HEK293 (cell line): ENCODE results near the gene SPECC1.

Source experiments
- CTCF ChIA-PET: fragments of 350-600 bp; formaldehyde crosslinking; extraction: SDS; loops from one replicate; lab custom pipeline; 2021; ENCODE audit warnings: antibody characterized with exemption; lab: Yijun Ruan, JAX
- POLR2A ChIA-PET: fragments of 300-600 bp; formaldehyde crosslinking; extraction: SDS; loops from one replicate; lab custom pipeline; 2020; ENCODE audit warnings: antibody characterized with exemption, inconsistent platforms; lab: Yijun Ruan, JAX
- H3K27ac ChIP-seq: fragments of 200-500 bp; sonication (Bioruptor generic); 2 replicates; pipeline ENCODE4 v1.5.1; 2014; ENCODE audit warnings: low read depth, low read length, control low read depth, inconsistent platforms; ENCODE audit errors: extremely low read depth
- H3K36me3 ChIP-seq, 2 experiments: fragments of 200-500 bp in 1 of 2; sonication (Bioruptor generic) in 1 of 2; 1 replicate in 1 of 2; 2 replicates in 1 of 2; pipeline ENCODE4 v1.5.1; 2014 to 2017; ENCODE audit warnings: inconsistent platforms in 2 of 2, low read length in 2 of 2; ENCODE audit not compliant: control insufficient read depth in 2 of 2, insufficient read depth in 1 of 2
- H3K4me1 ChIP-seq: fragments of 200-500 bp; sonication (Bioruptor generic); 2 replicates; pipeline ENCODE4 v1.5.1; 2014; ENCODE audit warnings: mild to moderate bottlenecking, low read length, inconsistent platforms; ENCODE audit not compliant: control insufficient read depth, insufficient read depth
- H3K4me3 ChIP-seq: 2 replicates; pipeline ENCODE4 v1.5.1; 2011; ENCODE audit warnings: low read depth, mild to moderate bottlenecking, control low read depth, low read length, moderate library complexity
- H3K9me3 ChIP-seq: fragments of 200-500 bp; sonication (Bioruptor generic); 2 replicates; pipeline ENCODE4 v1.5.1; 2014; ENCODE audit warnings: low read depth, low read length, inconsistent platforms; ENCODE audit not compliant: control insufficient read depth, insufficient read depth
- BCL11A ChIP-seq: fragments of 450-650 bp; formaldehyde crosslinking; IDR thresholded peaks from 2 replicates; pipeline ENCODE4 v1.5.1; 2016; ENCODE audit warnings: low read depth, missing biosample characterization, missing genetic modification characterization
- BCL6B ChIP-seq: fragments of 450-650 bp; formaldehyde crosslinking; IDR thresholded peaks from 2 replicates; pipeline ENCODE4 v1.5.1; 2017; ENCODE audit warnings: missing biosample characterization, missing genetic modification characterization
- HIC1 ChIP-seq: fragments of 450-650 bp; formaldehyde crosslinking; IDR thresholded peaks from 2 replicates; pipeline ENCODE4 v1.5.1; 2016; ENCODE audit warnings: missing biosample characterization, missing genetic modification characterization
- HOXD13 ChIP-seq: sonication (generic); formaldehyde crosslinking; IDR thresholded peaks from 2 replicates; pipeline ENCODE4 v1.8.0; 2022; ENCODE audit warnings: missing genetic modification reagents, borderline replicate concordance
- SETDB1 ChIP-seq: IDR thresholded peaks from one replicate; pipeline ENCODE4 v1.6.1; 2017; ENCODE audit warnings: mild to moderate bottlenecking, low read length, moderate library complexity, mixed read lengths; ENCODE audit not compliant: insufficient read length
- TCF7L2 ChIP-seq: IDR thresholded peaks from 2 replicates; pipeline ENCODE4 v1.6.1; 2011; ENCODE audit warnings: low read depth, mild to moderate bottlenecking, inconsistent platforms, low read length, moderate library complexity, borderline replicate concordance
- YY1 ChIP-seq: fragments of 450-650 bp; formaldehyde crosslinking; IDR thresholded peaks from 2 replicates; pipeline ENCODE4 v1.5.1; 2018; ENCODE audit warnings: missing biosample characterization, missing genetic modification characterization
- ZBTB20 ChIP-seq: fragments of 450-650 bp; formaldehyde crosslinking; IDR thresholded peaks from 2 replicates; pipeline ENCODE4 v1.5.1; 2016; ENCODE audit warnings: missing biosample characterization, missing genetic modification characterization
- ZBTB48 ChIP-seq: fragments of 450-650 bp; formaldehyde crosslinking; IDR thresholded peaks from 2 replicates; pipeline ENCODE4 v1.5.1; 2016; ENCODE audit warnings: missing biosample characterization, missing genetic modification characterization
- ZFP3 ChIP-seq: fragments of 450-650 bp; formaldehyde crosslinking; IDR thresholded peaks from 2 replicates; pipeline ENCODE4 v1.5.1; 2016; ENCODE audit warnings: low read depth, missing biosample characterization, missing genetic modification characterization
- ZNF16 ChIP-seq: fragments of 450-650 bp; formaldehyde crosslinking; IDR thresholded peaks from 2 replicates; pipeline ENCODE4 v1.5.1; 2016; ENCODE audit warnings: low read depth, missing biosample characterization, missing genetic modification characterization
- ZNF174 ChIP-seq: fragments of 450-650 bp; formaldehyde crosslinking; IDR thresholded peaks from 2 replicates; pipeline ENCODE4 v1.5.0; 2017; ENCODE audit warnings: missing biosample characterization, mild to moderate bottlenecking, missing genetic modification characterization
- ZNF19 ChIP-seq: fragments of 450-650 bp; formaldehyde crosslinking; IDR thresholded peaks from 2 replicates; pipeline ENCODE4; 2016; ENCODE audit warnings: missing biosample characterization, missing genetic modification characterization, low read depth
- ZNF24 ChIP-seq: fragments of 450-650 bp; formaldehyde crosslinking; IDR thresholded peaks from 2 replicates; pipeline ENCODE4 v1.5.1; 2016; ENCODE audit warnings: missing biosample characterization, missing genetic modification characterization
- ZNF311 ChIP-seq: fragments of 450-650 bp; formaldehyde crosslinking; IDR thresholded peaks from 2 replicates; pipeline ENCODE4 v1.5.1; 2017; ENCODE audit warnings: missing biosample characterization, missing genetic modification characterization, borderline replicate concordance
- ZNF398 ChIP-seq: fragments of 450-650 bp; formaldehyde crosslinking; IDR thresholded peaks from 2 replicates; pipeline ENCODE4 v1.5.1; 2017; ENCODE audit warnings: missing biosample characterization, missing genetic modification characterization
- ZNF449 ChIP-seq: fragments of 450-650 bp; formaldehyde crosslinking; IDR thresholded peaks from 2 replicates; pipeline ENCODE4 v1.5.1; 2017; ENCODE audit warnings: missing biosample characterization, mild to moderate bottlenecking, missing genetic modification characterization, moderate library complexity
- ZNF488 ChIP-seq: fragments of 450-650 bp; formaldehyde crosslinking; IDR thresholded peaks from 2 replicates; pipeline ENCODE4 v1.5.1; 2016; ENCODE audit warnings: missing biosample characterization, missing genetic modification characterization
- ZNF518A ChIP-seq: fragments of 450-650 bp; formaldehyde crosslinking; conservative IDR thresholded peaks from 2 replicates; pipeline ENCODE4 v1.5.1; 2016; ENCODE audit warnings: low read depth, missing biosample characterization, missing genetic modification characterization
- ZNF544 ChIP-seq: fragments of 450-650 bp; formaldehyde crosslinking; IDR thresholded peaks from 2 replicates; pipeline ENCODE4 v1.5.0; 2017; ENCODE audit warnings: missing biosample characterization, missing genetic modification characterization
- ZNF549 ChIP-seq: fragments of 450-650 bp; IDR thresholded peaks from 2 replicates; pipeline ENCODE4 v1.5.1; 2018; ENCODE audit warnings: missing biosample characterization, missing genetic modification characterization, mild to moderate bottlenecking, inconsistent platforms, moderate library complexity
- ZNF585B ChIP-seq: fragments of 450-650 bp; formaldehyde crosslinking; IDR thresholded peaks from 2 replicates; pipeline ENCODE4 v1.5.1; 2016; ENCODE audit warnings: missing biosample characterization, missing genetic modification characterization
- ZNF660 ChIP-seq: fragments of 450-650 bp; IDR thresholded peaks from 2 replicates; pipeline ENCODE4 v1.5.1; 2018; ENCODE audit warnings: missing biosample characterization, mild to moderate bottlenecking, missing genetic modification characterization
- ZNF843 ChIP-seq: fragments of 450-650 bp; formaldehyde crosslinking; IDR thresholded peaks from 2 replicates; pipeline ENCODE4 v1.5.1; 2016; ENCODE audit warnings: missing biosample characterization, missing genetic modification characterization

SPECC1 gene

GRCh38 chr17:20156196-20157000 is 147.2 kb downstream of the SPECC1 start:
- Histone ChIP-seq H3K4me3 (peak overlapping the region; percentile 82), H3K4me1 (peaks cover 3% of the 10 kb centered on the region; the same call in 1 of the 2 replicates), H3K36me3 (no peaks in the 10 kb centered on the region; a peak in 1 of 3 replicates), H3K9me3 (no peaks in the 10 kb centered on the region), H3K27ac (peak overlapping the region; percentile 61; the same call in 1 of the 2 replicates)
- POLR2A ChIA-PET: interaction anchor here (0.6 to 1.7 kb wide), 8 partner anchors 10 to 837 kb away, joined by 3 to 7 read pairs (median 3); partner anchors contain the start of gene MAPK7
- CTCF ChIA-PET: interaction anchor here (1.4 to 2.9 kb wide), 2 partner anchors 36 to 70 kb away, joined by 4 to 12 read pairs; no protein-coding TSS in a partner anchor
- TF ChIP-seq TCF7L2 (no peak), HIC1 (tag by site-specific recombination) (no peak), ZBTB20 (tag by site-specific recombination) (peak; percentile 94), SETDB1 (no peak), BCL11A (tag by site-specific recombination) (no peak), ZNF311 (tag by site-specific recombination) (no peak), ZNF449 (tag by site-specific recombination) (no peak), ZNF518A (tag by site-specific recombination) (no peak), ZNF398 (tag by site-specific recombination) (peak; percentile 48), ZNF24 (tag by site-specific recombination) (no peak), ZBTB48 (tag by site-specific recombination) (no peak), ZNF549 (tag by site-specific recombination) (no peak), ZNF843 (tag by site-specific recombination) (no peak), BCL6B (tag by site-specific recombination) (no peak), ZNF660 (no peak), HOXD13 (CRISPR knock-in tag) (no peak), ZNF544 (tag by site-specific recombination) (no peak), ZNF488 (tag by site-specific recombination) (no peak), YY1 (tag by site-specific recombination) (no peak), ZNF16 (tag by site-specific recombination) (no peak), ZNF585B (tag by site-specific recombination) (no peak), ZNF174 (tag by site-specific recombination) (no peak), ZFP3 (tag by site-specific recombination) (no peak), ZNF19 (tag by site-specific recombination) (no peak)
